HepG2 (cell line): ENCODE measurements around the gene SETD5. TPM values are rescaled to one million over a fixed set of nuclear protein-coding genes. Genes with fewer than 3 reads are reported as not detected.

ENCODE experiments used
- CBX2 ChIP-seq, 2 experiments: fragments of 200-600 bp in 1 of 2; sonication (generic); formaldehyde crosslinking in 1 of 2; IDR thresholded peaks; 2 replicates each; pipeline versions ENCODE4 v1.7.0 to v1.8.1; 2018 to 2022; ENCODE audit warnings: low read depth in 2 of 2, low read length in 1 of 2, mild to moderate bottlenecking in 1 of 2, missing genetic modification reagents in 1 of 2
- IKZF1 ChIP-seq: fragments of 450-650 bp; IDR thresholded peaks from 2 replicates; pipeline ENCODE4 v1.7.1; 2016
- LCORL ChIP-seq, 2 experiments: fragments of 450-650 bp in 1 of 2; sonication (generic) in 1 of 2; formaldehyde crosslinking in 1 of 2; IDR thresholded peaks; 2 replicates each; pipeline versions ENCODE4 v1.5.0 to v1.6.1; 2017 to 2020; ENCODE audit warnings: antibody characterized with exemption in 1 of 2, missing genetic modification reagents in 1 of 2
- MAF1 ChIP-seq: sonication (generic); formaldehyde crosslinking; IDR thresholded peaks from 2 replicates; pipeline ENCODE4 v1.5.0; 2020; ENCODE audit warnings: missing genetic modification reagents, borderline replicate concordance
- MTF2 ChIP-seq: sonication (generic); formaldehyde crosslinking; IDR thresholded peaks from 2 replicates; pipeline ENCODE4 v1.5.0; 2020; ENCODE audit warnings: missing genetic modification reagents, borderline replicate concordance
- NFATC3 ChIP-seq: sonication (generic); formaldehyde crosslinking; IDR thresholded peaks from 2 replicates; pipeline ENCODE4 v1.5.1; 2020; ENCODE audit warnings: mild to moderate bottlenecking, missing genetic modification reagents
- PTBP1 ChIP-seq: fragments of 200-400 bp; formaldehyde crosslinking; IDR thresholded peaks from 2 replicates; pipeline ENCODE4 v1.6.1; 2018; ENCODE audit warnings: low read length, low read depth; ENCODE audit not compliant: poor library complexity, severe bottlenecking
- RBM22 ChIP-seq: fragments of 200-400 bp; formaldehyde crosslinking; optimal IDR thresholded peaks from 2 replicates; pipeline ENCODE3; 2017; ENCODE audit warnings: mild to moderate bottlenecking, low read length, moderate library complexity
- SKI ChIP-seq: fragments of 450-650 bp; IDR thresholded peaks from one replicate; pipeline ENCODE4 v1.6.1; 2018; ENCODE audit warnings: mild to moderate bottlenecking; ENCODE audit not compliant: partially characterized antibody
- SNAPC4 ChIP-seq: sonication (generic); formaldehyde crosslinking; IDR thresholded peaks from 2 replicates; pipeline ENCODE4 v1.4.0; 2020; ENCODE audit warnings: mild to moderate bottlenecking, missing genetic modification reagents
- SOX6 ChIP-seq, 2 experiments: fragments of 450-650 bp in 1 of 2; sonication (generic) in 1 of 2; formaldehyde crosslinking in 1 of 2; IDR thresholded peaks; 2 replicates each; pipeline versions ENCODE4 v1.4.0 to v1.6.1; 2017 to 2020; ENCODE audit warnings: antibody characterized with exemption in 1 of 2, mild to moderate bottlenecking in 1 of 2, missing genetic modification reagents in 1 of 2
- ZMAT5 ChIP-seq: sonication (generic); formaldehyde crosslinking; IDR thresholded peaks from 2 replicates; pipeline ENCODE4 v1.5.0; 2020; ENCODE audit warnings: mild to moderate bottlenecking, low read depth, missing genetic modification reagents, borderline replicate concordance
- ZNF263 ChIP-seq: sonication (generic); formaldehyde crosslinking; IDR thresholded peaks from 2 replicates; pipeline ENCODE4 v1.4.0; 2020; ENCODE audit warnings: missing genetic modification reagents
- ZNF292 ChIP-seq: sonication (generic); formaldehyde crosslinking; IDR thresholded peaks from 2 replicates; pipeline ENCODE4 v1.8.1; 2022; ENCODE audit warnings: mild to moderate bottlenecking, low read depth, missing genetic modification reagents, borderline replicate concordance
- ZNF678 ChIP-seq: sonication (generic); formaldehyde crosslinking; IDR thresholded peaks from 2 replicates; pipeline ENCODE4 v1.4.0; 2020; ENCODE audit warnings: mild to moderate bottlenecking, missing genetic modification reagents
- ZNF749 ChIP-seq: sonication (generic); formaldehyde crosslinking; IDR thresholded peaks from 2 replicates; pipeline ENCODE4 v1.8.0; 2022; ENCODE audit warnings: mild to moderate bottlenecking, missing genetic modification reagents, moderate library complexity, borderline replicate concordance
- ZNF761 ChIP-seq: sonication (generic); formaldehyde crosslinking; conservative IDR thresholded peaks from 2 replicates; pipeline ENCODE4 v1.4.0; 2020; ENCODE audit warnings: mild to moderate bottlenecking, missing genetic modification reagents
- ZSCAN9 ChIP-seq: IDR thresholded peaks from 2 replicates; pipeline ENCODE4 v1.6.1; 2016; ENCODE audit warnings: borderline replicate concordance
- polyA plus RNA-seq, 8 experiments: library from polyadenylated mRNA; depleted of rRNA in 3 of 8; stranded (reverse) in 7 of 8; unstranded in 1 of 8; fragments of >200 nt; fragmentation: Illumina TruSeq in 4 of 8; extraction: Trizol in 4 of 8; gene quantifications; 2 replicates each; pipeline versions ENCODE4 v1.2.1 to v1.2.3, GENCODE V29; 2011 to 2016; ENCODE audit warnings: low read depth in 4 of 8, missing spikeins in 1 of 8, mixed read lengths in 1 of 8; ENCODE audit not compliant: insufficient read depth in 1 of 8
- total RNA-seq, 5 experiments: library from RNA; depleted of rRNA; stranded (reverse); fragments of >200 nt; fragmentation: Illumina TruSeq; extraction: Trizol; gene quantifications; 2 replicates each; pipeline ENCODE4 v1.2.3, GENCODE V29; 2016; ENCODE audit warnings: low read depth in 1 of 5
- TF ChIP-seq, protein P1 (sequence below): sonication (generic); formaldehyde crosslinking; IDR thresholded peaks from 2 replicates; pipeline ENCODE4 v1.4.0; 2020; ENCODE audit warnings: missing genetic modification reagents, borderline replicate concordance

Gene SETD5
- total and polyA plus RNA-seq, 2 of the 13 experiments (the other 11 are each of a cell fraction or from before 2014, with no cell fraction given): 46.8 to 95.8 TPM

DNA sequence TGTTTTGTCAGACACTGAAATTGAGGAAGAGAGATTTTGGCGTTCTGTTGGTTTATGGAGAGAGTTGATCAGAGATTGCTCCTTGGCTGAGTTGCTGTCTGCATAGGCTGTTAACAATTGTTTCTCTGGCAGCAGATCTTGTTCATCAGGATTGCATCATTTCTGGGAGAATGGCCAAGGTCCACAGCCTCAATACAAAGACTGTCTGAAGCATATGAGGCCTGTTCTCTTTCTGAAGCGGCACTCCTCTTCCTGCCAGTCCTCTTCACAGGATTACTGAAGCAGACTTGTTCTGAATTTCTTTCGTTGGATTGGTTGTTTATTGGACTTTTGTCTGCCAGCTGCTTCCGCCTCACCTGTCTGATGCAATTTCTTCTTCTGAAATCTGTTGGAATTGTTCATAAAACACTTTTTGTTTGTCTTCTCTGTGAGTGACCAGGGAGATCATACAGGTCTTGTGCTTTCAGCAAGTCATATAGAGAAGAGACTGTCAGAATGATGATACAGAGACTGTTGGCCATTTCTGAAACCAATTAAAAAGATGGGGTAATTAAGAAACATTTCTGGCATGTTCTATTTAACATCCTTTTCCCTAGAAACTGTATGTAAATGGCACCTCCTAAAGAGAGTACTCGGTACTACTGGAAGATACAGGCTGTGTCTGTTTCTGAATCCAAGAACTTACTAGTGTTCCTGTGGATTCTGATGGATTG is 25.5 kb downstream of the SETD5 start (continued):
- no peak for TF ChIP-seq SNAPC4 (CRISPR knock-in tag)
- TF ChIP-seq ZNF263 (CRISPR knock-in tag): peak; percentile 73; the same call in 1 of the 2 replicates
- no peak for TF ChIP-seq MAF1 (CRISPR knock-in tag)
- TF ChIP-seq CBX2 (IDR thresholded peaks at IDR 0.05; ENCODE audit: low read depth, low read length): no peak
- no peak for TF ChIP-seq CBX2 (CRISPR knock-in tag; IDR thresholded peaks at IDR 0.05; ENCODE audit: low read depth)
- TF ChIP-seq ZNF749 (CRISPR knock-in tag): no peak
- TF ChIP-seq ZNF761 (CRISPR knock-in tag): no peak
- TF ChIP-seq, protein P1, sequence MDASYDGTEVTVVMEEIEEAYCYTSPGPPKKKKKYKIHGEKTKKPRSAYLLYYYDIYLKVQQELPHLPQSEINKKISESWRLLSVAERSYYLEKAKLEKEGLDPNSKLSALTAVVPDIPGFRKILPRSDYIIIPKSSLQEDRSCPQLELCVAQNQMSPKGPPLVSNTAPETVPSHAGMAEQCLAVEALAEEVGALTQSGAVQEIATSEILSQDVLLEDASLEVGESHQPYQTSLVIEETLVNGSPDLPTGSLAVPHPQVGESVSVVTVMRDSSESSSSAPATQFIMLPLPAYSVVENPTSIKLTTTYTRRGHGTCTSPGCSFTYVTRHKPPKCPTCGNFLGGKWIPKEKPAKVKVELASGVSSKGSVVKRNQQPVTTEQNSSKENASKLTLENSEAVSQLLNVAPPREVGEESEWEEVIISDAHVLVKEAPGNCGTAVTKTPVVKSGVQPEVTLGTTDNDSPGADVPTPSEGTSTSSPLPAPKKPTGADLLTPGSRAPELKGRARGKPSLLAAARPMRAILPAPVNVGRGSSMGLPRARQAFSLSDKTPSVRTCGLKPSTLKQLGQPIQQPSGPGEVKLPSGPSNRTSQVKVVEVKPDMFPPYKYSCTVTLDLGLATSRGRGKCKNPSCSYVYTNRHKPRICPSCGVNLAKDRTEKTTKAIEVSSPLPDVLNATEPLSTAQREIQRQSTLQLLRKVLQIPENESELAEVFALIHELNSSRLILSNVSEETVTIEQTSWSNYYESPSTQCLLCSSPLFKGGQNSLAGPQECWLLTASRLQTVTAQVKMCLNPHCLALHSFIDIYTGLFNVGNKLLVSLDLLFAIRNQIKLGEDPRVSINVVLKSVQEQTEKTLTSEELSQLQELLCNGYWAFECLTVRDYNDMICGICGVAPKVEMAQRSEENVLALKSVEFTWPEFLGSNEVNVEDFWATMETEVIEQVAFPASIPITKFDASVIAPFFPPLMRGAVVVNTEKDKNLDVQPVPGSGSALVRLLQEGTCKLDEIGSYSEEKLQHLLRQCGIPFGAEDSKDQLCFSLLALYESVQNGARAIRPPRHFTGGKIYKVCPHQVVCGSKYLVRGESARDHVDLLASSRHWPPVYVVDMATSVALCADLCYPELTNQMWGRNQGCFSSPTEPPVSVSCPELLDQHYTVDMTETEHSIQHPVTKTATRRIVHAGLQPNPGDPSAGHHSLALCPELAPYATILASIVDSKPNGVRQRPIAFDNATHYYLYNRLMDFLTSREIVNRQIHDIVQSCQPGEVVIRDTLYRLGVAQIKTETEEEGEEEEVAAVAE (CRISPR knock-in tag): peak; percentile 50; the same call in 1 of the 2 replicates
- peak; percentile 85 for TF ChIP-seq ZNF292 (CRISPR knock-in tag)
- no peak for TF ChIP-seq LCORL (IDR thresholded peaks at IDR 0.05)
- peak; percentile 68; the same call in 1 of the 2 replicates for TF ChIP-seq LCORL (CRISPR knock-in tag; IDR thresholded peaks at IDR 0.05)
- TF ChIP-seq SOX6 (IDR thresholded peaks at IDR 0.05): no peak
- TF ChIP-seq SOX6 (CRISPR knock-in tag; IDR thresholded peaks at IDR 0.05): peak; percentile 99
- TF ChIP-seq RBM22: peak; percentile 92
- peak; percentile 87 for TF ChIP-seq ZSCAN9 (CRISPR knock-in tag)
- no peak for TF ChIP-seq IKZF1
- TF ChIP-seq SKI: peak; percentile 71
- 0 out of 2 replicates have a peak, but pooled peaks have one; percentile 18 for TF ChIP-seq NFATC3 (CRISPR knock-in tag)
- TF ChIP-seq ZMAT5: no peak
- no peak for TF ChIP-seq MTF2
- no peak for TF ChIP-seq PTBP1
- TF ChIP-seq ZNF678 (CRISPR knock-in tag): no peak
